GM23248 (cell line): Measurements from ENCODE around the gene MPP7. TPM values are rescaled to one million over a fixed set of nuclear protein-coding genes. Genes with fewer than 3 reads are reported as not detected.

Source experiments
- DNase-seq: peaks from one replicate; pipeline ENCODE4 v3.0.0-alpha.2; 2015
- H2AFZ ChIP-seq: fragments of 200-600 bp; sonication (generic); 2 replicates; pipeline ENCODE4 v1.6.1; 2016; ENCODE audit warnings: antibody characterized with exemption
- H3F3A ChIP-seq: fragments of 200-600 bp; sonication (generic); 2 replicates; pipeline ENCODE4 v1.6.1; 2016; ENCODE audit warnings: mild to moderate bottlenecking, antibody characterized with exemption, mixed run types; ENCODE audit not compliant: insufficient read depth
- H3K27ac ChIP-seq: fragments of 200-600 bp; sonication (generic); 2 replicates; pipeline ENCODE4 v1.5.1; 2016; ENCODE audit warnings: mild to moderate bottlenecking
- H3K27me3 ChIP-seq: fragments of 200-600 bp; sonication (generic); replicated peaks from 2 replicates; pipeline ENCODE4 v1.6.1; 2016; ENCODE audit warnings: mild to moderate bottlenecking; ENCODE audit not compliant: insufficient read depth
- H3K36me3 ChIP-seq: fragments of 200-600 bp; sonication (generic); 2 replicates; pipeline ENCODE4 v1.6.1; 2016; ENCODE audit warnings: low read depth, mild to moderate bottlenecking
- H3K4me1 ChIP-seq: fragments of 200-600 bp; sonication (generic); 2 replicates; pipeline ENCODE4 v1.6.1; 2016; ENCODE audit warnings: mild to moderate bottlenecking; ENCODE audit not compliant: insufficient read depth
- H3K4me2 ChIP-seq: fragments of 200-600 bp; sonication (generic); one replicate; pipeline ENCODE4 v1.6.1; 2016; ENCODE audit warnings: mild to moderate bottlenecking; ENCODE audit not compliant: unreplicated experiment
- H3K4me3 ChIP-seq: fragments of 200-600 bp; sonication (generic); 2 replicates; pipeline ENCODE4 v1.5.1; 2016; ENCODE audit warnings: mild to moderate bottlenecking
- H3K79me2 ChIP-seq: fragments of 200-600 bp; sonication (generic); 2 replicates; pipeline ENCODE4 v1.6.1; 2016; ENCODE audit warnings: mild to moderate bottlenecking; ENCODE audit not compliant: insufficient read depth
- H3K9ac ChIP-seq: fragments of 200-600 bp; sonication (generic); 2 replicates; pipeline ENCODE4 v1.6.1; 2016; ENCODE audit warnings: mild to moderate bottlenecking
- H3K9me2 ChIP-seq: fragments of 200-600 bp; sonication (generic); 2 replicates; pipeline ENCODE4 v1.6.1; 2016; ENCODE audit warnings: mixed run types, mild to moderate bottlenecking, moderate library complexity; ENCODE audit not compliant: insufficient read depth
- H3K9me3 ChIP-seq: fragments of 200-600 bp; sonication (generic); one replicate; pipeline ENCODE4 v1.6.1; 2017; ENCODE audit warnings: low read depth
- H4K20me1 ChIP-seq: fragments of 200-600 bp; sonication (generic); 2 replicates; pipeline ENCODE4 v1.6.0; 2016; ENCODE audit not compliant: insufficient read depth
- EZH2 ChIP-seq: fragments of 200-600 bp; sonication (generic); IDR thresholded peaks from 2 replicates; pipeline ENCODE4 v1.6.1; 2018; ENCODE audit warnings: antibody characterized with exemption, mild to moderate bottlenecking; ENCODE audit not compliant: insufficient read depth, poor library complexity, severe bottlenecking
- EZH2phosphoT487 ChIP-seq: fragments of 200-600 bp; sonication (generic); IDR thresholded peaks from 2 replicates; pipeline ENCODE4 v1.6.1; 2018; ENCODE audit warnings: antibody characterized with exemption, moderate library complexity, mild to moderate bottlenecking, low read depth; ENCODE audit not compliant: insufficient read depth
- WGBS, 2 experiments: methylation state at CpG; one replicate each; pipeline ENCODE4 v1.1.6; 2015 to 2017; ENCODE audit warnings: low lambda C conversion rate in 2 of 2, low coverage in 1 of 2; ENCODE audit errors: missing lambda C conversion rate in 2 of 2; 5-methylcytosine and 5-hydroxymethylcytosine counted together
- in situ Hi-C: fragments of 300-500 bp; cut with MboI; formaldehyde crosslinking; loops from 2 replicates; pipeline ENCODE4 v1.15.0; 2020
- polyA plus RNA-seq: library from polyadenylated mRNA; unstranded; fragments of >200 nt; fragmentation: Nextera tagmentation; extraction: Ambion mirVana; gene quantifications from 2 replicates; pipeline ENCODE4 v1.2.1, GENCODE V29; 2016
- total RNA-seq: library from RNA; depleted of rRNA; stranded (reverse); fragments of >200 nt; shearing (Covaris generic); gene quantifications from 2 replicates; pipeline ENCODE4 v1.2.3, GENCODE V29; 2014

The MPP7 gene
- total and polyA plus RNA-seq, 2 experiments from 2014 or later = 0.09 to 0.65 TPM

DNA sequence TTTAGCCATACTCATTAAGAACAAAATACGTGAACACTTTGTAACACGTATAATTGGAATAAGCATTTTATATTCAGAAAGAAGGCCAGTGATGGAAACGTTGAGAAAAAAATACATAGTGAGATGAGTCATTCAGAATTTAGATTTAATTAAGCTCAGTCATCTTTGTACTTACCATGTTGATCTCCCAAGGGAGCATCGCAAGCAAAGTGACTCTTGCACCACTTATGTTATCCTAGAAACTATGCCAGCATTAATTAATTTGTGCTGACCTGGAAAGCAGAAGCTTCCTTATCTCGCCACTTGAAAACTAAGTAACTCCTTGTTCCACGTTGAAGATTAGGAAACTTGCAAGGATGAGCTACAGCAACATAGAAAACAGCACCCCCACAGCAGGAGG, 9.7 kb upstream of the MPP7 start:
- Histone ChIP-seq H3K79me2 (no peaks in the 10 kb centered on the region), H3K27me3 (peaks cover 34% of the 10 kb centered on the region), H3K36me3 (no peaks in the 10 kb centered on the region), H3F3A (no peaks in the 10 kb centered on the region), H4K20me1 (no peaks in the 10 kb centered on the region), H3K9me2 (no peaks in the 10 kb centered on the region), H3K9me3 (no peaks in the 10 kb centered on the region), H2AFZ (no peak overlapping the region), H3K27ac (no peak overlapping the region), H3K4me3 (no peak overlapping the region), H3K4me1 (peaks cover 3% of the 10 kb centered on the region; the same call in 1 of the 2 replicates), H3K4me2 (no peak overlapping the region), H3K9ac (no peak overlapping the region)
- in situ Hi-C loops = no loop called here
- TF ChIP-seq EZH2phosphoT487 = no peak
- no peak for TF ChIP-seq EZH2
- peak; percentile 54 for DNase-seq
- WGBS, 2 experiments = 42 to 53% methylated on average over 6 of the region's 6 CpGs

DNA sequence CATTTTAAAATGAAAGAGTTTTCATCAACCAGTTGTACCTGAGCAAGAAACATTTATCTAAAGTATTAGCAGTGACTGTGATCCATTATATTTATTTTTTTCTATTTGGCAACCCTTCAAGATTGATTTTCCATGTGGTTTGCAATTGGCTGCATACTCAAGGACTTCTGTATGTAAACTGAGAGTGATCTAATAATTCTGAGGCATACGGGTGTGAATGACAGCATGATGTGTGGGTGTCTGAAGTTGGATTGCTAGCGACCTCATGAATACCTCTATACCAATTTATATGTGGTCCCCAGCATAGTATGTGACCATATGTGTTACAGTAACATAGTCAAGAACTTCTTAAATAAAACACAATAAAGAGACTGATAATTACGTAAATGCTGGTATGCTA, 8.2 kb upstream of the MPP7 start:
- Histone ChIP-seq H3K36me3 (no peaks in the 10 kb centered on the region), H3K4me1 (no peaks in the 10 kb centered on the region), H4K20me1 (no peaks in the 10 kb centered on the region), H2AFZ (no peak overlapping the region), H3F3A (no peaks in the 10 kb centered on the region), H3K9me2 (no peaks in the 10 kb centered on the region), H3K27ac (no peak overlapping the region), H3K9me3 (no peaks in the 10 kb centered on the region), H3K4me2 (no peak overlapping the region), H3K9ac (no peak overlapping the region), H3K27me3 (peaks cover 43% of the 10 kb centered on the region), H3K79me2 (no peaks in the 10 kb centered on the region), H3K4me3 (no peak overlapping the region)
- 26% methylated on average over 3 of the region's 3 CpGs for WGBS, 2 experiments
- in situ Hi-C loops = no loop called here
- TF ChIP-seq EZH2phosphoT487 (no peak), EZH2 (no peak)
- DNase-seq = no peak

DNA sequence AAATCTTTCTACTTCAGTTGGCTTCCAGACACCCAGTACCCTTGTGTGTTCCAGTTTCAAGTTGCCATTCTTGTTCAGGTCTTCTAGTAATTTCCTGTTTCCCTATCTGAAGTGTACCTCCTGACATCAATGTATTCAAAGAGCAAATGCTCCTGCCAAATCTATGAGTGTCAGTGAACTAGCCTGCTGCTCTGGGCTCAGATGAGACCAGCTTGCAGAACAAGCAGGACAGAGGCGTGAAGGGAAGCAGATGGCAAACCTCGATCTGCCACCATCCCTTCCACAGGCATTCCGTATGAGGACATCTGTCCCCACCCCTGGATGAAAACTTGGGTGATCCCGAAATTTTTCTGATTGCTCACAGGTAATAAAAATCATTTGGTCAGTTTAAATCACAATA, 4.4 kb upstream of the MPP7 start:
- Histone ChIP-seq H3K27me3 (peaks cover 64% of the 10 kb centered on the region), H3K9me3 (no peaks in the 10 kb centered on the region), H3K4me3 (no peak overlapping the region), H3K9ac (no peak overlapping the region), H3K4me2 (no peak overlapping the region), H3K27ac (no peak overlapping the region), H3K79me2 (no peaks in the 10 kb centered on the region), H3K4me1 (0 out of 2 replicates have a peak, but pooled peaks cover 4% of the 10 kb centered on the region), H3F3A (no peaks in the 10 kb centered on the region), H4K20me1 (no peaks in the 10 kb centered on the region), H2AFZ (no peak overlapping the region), H3K36me3 (no peaks in the 10 kb centered on the region), H3K9me2 (no peaks in the 10 kb centered on the region)
- WGBS, 2 experiments = 37 to 38% methylated on average over 4 of the region's 4 CpGs
- TF ChIP-seq EZH2phosphoT487 (no peak), EZH2 (no peak)
- no peak for DNase-seq
- in situ Hi-C loops = no loop called here

DNA sequence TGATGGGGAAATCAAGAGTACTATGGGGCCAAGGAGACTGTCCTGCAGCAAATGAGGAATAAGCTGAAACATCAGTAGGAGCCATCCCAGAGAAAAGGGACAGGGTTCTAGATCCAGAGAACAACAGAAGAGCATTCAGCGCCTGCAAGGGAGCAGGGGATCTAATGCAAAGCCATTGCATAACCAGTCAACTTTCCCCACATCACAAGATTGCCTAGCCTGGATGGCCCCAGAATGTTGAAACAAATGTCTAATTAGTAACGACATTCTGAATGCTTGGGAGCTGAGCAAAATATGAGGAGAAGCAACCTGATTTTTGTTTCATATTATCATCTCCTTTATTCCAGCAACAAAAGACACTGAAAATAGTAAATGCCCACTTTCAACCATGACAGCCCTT, 2.7 kb upstream of the MPP7 start:
- H3K27ac ChIP-seq = no peak overlapping the region
- H4K20me1 ChIP-seq = no peaks in the 10 kb centered on the region
- H3K36me3 ChIP-seq = no peaks in the 10 kb centered on the region
- no peaks in the 10 kb centered on the region for H3K79me2 ChIP-seq
- H3K9me2 ChIP-seq = no peaks in the 10 kb centered on the region
- no peak overlapping the region for H2AFZ ChIP-seq
- no peak overlapping the region for H3K9ac ChIP-seq
- DNase-seq = no peak
- in situ Hi-C loops = no loop called here
- 19 to 28% methylated on average over 2 of the region's 2 CpGs for WGBS, 2 experiments
- H3K9me3 ChIP-seq = no peaks in the 10 kb centered on the region
- no peak overlapping the region for H3K4me3 ChIP-seq
- 0 out of 2 replicates have a peak, but pooled peaks cover 4% of the 10 kb centered on the region for H3K4me1 ChIP-seq
- peaks cover 58% of the 10 kb centered on the region for H3K27me3 ChIP-seq
- no peak overlapping the region for H3K4me2 ChIP-seq
- H3F3A ChIP-seq = no peaks in the 10 kb centered on the region
- TF ChIP-seq EZH2 (no peak), EZH2phosphoT487 (no peak)

DNA sequence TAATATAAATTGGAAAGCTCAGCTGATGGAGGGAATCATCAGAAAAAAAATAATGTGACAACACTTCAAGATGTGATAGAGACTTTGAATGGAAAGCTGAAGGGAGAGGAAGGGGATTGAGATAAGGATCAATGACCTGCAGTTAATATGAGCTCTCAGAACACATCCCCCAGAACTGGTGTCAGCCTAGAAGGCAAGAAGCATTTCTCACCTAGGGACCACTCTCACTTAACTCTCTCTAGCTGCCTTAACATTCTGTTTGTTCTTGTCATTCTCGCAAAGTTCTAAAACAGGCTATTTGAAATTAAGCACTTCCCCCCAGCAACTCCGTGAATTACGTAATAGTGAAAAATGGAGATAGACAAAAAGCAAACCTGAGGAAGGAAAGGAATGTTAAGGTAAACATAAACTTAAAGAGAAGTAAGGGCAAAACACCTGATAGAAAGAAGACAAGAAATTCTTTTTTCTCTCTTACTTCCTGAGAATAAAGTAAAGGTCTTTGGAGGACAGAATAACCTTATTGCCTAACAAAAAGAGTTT, 1.2 kb upstream of the MPP7 start:
- Histone ChIP-seq H3K4me1 (0 out of 2 replicates have a peak, but pooled peaks cover 4% of the 10 kb centered on the region), H3K9me3 (no peaks in the 10 kb centered on the region), H4K20me1 (no peaks in the 10 kb centered on the region), H3F3A (no peaks in the 10 kb centered on the region), H3K4me3 (no peak overlapping the region), H3K9ac (no peak overlapping the region), H3K36me3 (no peaks in the 10 kb centered on the region), H3K79me2 (no peaks in the 10 kb centered on the region), H3K27me3 (peaks cover 52% of the 10 kb centered on the region), H3K9me2 (no peaks in the 10 kb centered on the region), H2AFZ (no peak overlapping the region), H3K27ac (no peak overlapping the region), H3K4me2 (no peak overlapping the region)
- no peak for TF ChIP-seq EZH2phosphoT487
- TF ChIP-seq EZH2 = no peak
- 20 to 29% methylated on average over 3 of the region's 3 CpGs for WGBS, 2 experiments
- in situ Hi-C loops = no loop called here
- DNase-seq = no peak
